Stomach (tissue), 9 donors: ENCODE data around the gene KLF17. TPM values are rescaled to one million over a fixed set of nuclear protein-coding genes. Genes with fewer than 3 reads are reported as not detected.

Experiments
- DNase-seq, 2 donors: peaks; one replicate each; pipeline versions ENCODE4 v3.0.0 to v3.0.0-alpha.2; 2013 to 2019
- H3K27ac ChIP-seq, 5 donors: fragments of 200-600 bp in 4 of 5; sonication (generic) in 4 of 5; one replicate each; pipeline ENCODE4 v1.5.1; 2013 to 2019; ENCODE audit warnings: mild to moderate bottlenecking in 1 of 5, moderate library complexity in 1 of 5
- H3K27me3 ChIP-seq, 3 donors: fragments of 200-600 bp; sonication (generic); one replicate each; pipeline ENCODE4 v1.5.1; 2017 to 2019; ENCODE audit warnings: mixed run types in 1 of 3
- H3K36me3 ChIP-seq, 4 donors: fragments of 200-600 bp; sonication (generic); 1 replicate in 3 of 4; 2 replicates in 1 of 4; pipeline ENCODE4 v1.5.1; 2016 to 2019
- H3K4me1 ChIP-seq, 4 donors: fragments of 200-600 bp; sonication (generic); one replicate each; pipeline ENCODE4 v1.5.1; 2016 to 2019
- H3K4me3 ChIP-seq, 4 donors: fragments of 200-600 bp; sonication (generic) in 3 of 4; one replicate each; pipeline ENCODE4 v1.5.1; 2016 to 2019; ENCODE audit warnings: mild to moderate bottlenecking in 1 of 4
- H3K9me3 ChIP-seq, 4 donors: fragments of 200-600 bp; sonication (generic); one replicate each; pipeline ENCODE4 v1.5.1; 2016 to 2019
- CTCF ChIP-seq, 7 experiments: fragments of 450-650 bp in 4 of 7; fragments of 200-600 bp in 3 of 7; sonication (generic) in 3 of 7; IDR thresholded peaks; one replicate each; pipeline ENCODE4 v1.5.1; 2016 to 2019; ENCODE audit warnings: antibody characterized with exemption in 7 of 7, control low read depth in 2 of 7, mild to moderate bottlenecking in 1 of 7
- EP300 ChIP-seq: sonication (generic); formaldehyde crosslinking; IDR thresholded peaks from one replicate; pipeline ENCODE4 v1.6.1; 2017; ENCODE audit warnings: antibody characterized with exemption
- POLR2A ChIP-seq, 4 donors: fragments of 450-650 bp; IDR thresholded peaks; one replicate each; pipeline ENCODE4 v1.6.1; 2016; ENCODE audit warnings: antibody characterized with exemption in 4 of 4, control low read depth in 2 of 4, mild to moderate bottlenecking in 1 of 4, moderate library complexity in 1 of 4
- POLR2AphosphoS5 ChIP-seq, 3 donors: sonication (generic); formaldehyde crosslinking; IDR thresholded peaks; one replicate each; pipeline ENCODE4 v1.6.1; 2016; ENCODE audit warnings: antibody characterized with exemption in 3 of 3
- WGBS, 5 donors: extraction: QIAGEN DNeasy Blood & Tissue Kit in 3 of 5; methylation state at CpG; one replicate each; pipeline versions ENCODE4 v1.1.5 to v1.1.7; 2013 to 2018; 5-methylcytosine and 5-hydroxymethylcytosine counted together
- intact Hi-C: fragments of 100-400 bp; cut with DNase I; formaldehyde crosslinking; loops from one replicate; pipeline ENCODE4 v1.15.1; 2023; ENCODE audit warnings: low total_unique reads
- polyA plus RNA-seq, 3 donors: library from polyadenylated mRNA; stranded (reverse); fragments of 200-250 nt; gene quantifications; one replicate each; pipeline ENCODE4 v1.2.3, GENCODE V29; 2013
- total RNA-seq, 5 donors: library from RNA; depleted of rRNA; stranded (reverse); fragments of >200 nt; gene quantifications; one replicate each; pipeline versions ENCODE4 v1.1.0 to v1.2.3, GENCODE V29; 2014 to 2016
- donor health status: healthy with polysubstance abuse.
- donor health status: Bipolar disorder and iron deficiency.
- donor health status: healthy.

The KLF17 gene
- total and polyA plus RNA-seq, 8 donors, result 0.25 TPM; not detected in 7

GRCh38 chr1:44147582-44147981 is 29.0 kb downstream of the KLF17 start:
- DNase-seq, result no peak
- no peaks in the 10 kb centered on the region for H3K4me1 ChIP-seq
- no peak overlapping the region for H3K4me3 ChIP-seq
- no peak for TF ChIP-seq POLR2A (IDR thresholded peaks at IDR 0.05)
- TF ChIP-seq CTCF (IDR thresholded peaks at IDR 0.05), result no peak
- no peak for TF ChIP-seq POLR2AphosphoS5 (IDR thresholded peaks at IDR 0.05)
- TF ChIP-seq EP300, result no peak
- WGBS, 5 donors, result 84 to 90% (median 89%) methylated on average over 3 of the region's 3 CpGs
- no peak overlapping the region for H3K27ac ChIP-seq
- intact Hi-C loops, result no loop called here
- no peaks in the 10 kb centered on the region for H3K36me3 ChIP-seq
- H3K27me3 ChIP-seq, result peaks cover 0 to 13% (median 0%) of the 10 kb centered on the region in 3 donors
- peaks cover 0 to 36% (median 28%) of the 10 kb centered on the region in 4 donors for H3K9me3 ChIP-seq

- Histone ChIP-seq H3K4me3 (no peak overlapping the region), H3K36me3 (no peaks in the 10 kb centered on the region), H3K4me1 (no peaks in the 10 kb centered on the region), H3K9me3 (peaks cover 0 to 8% (median 5%) of the 10 kb centered on the region in 4 donors), H3K27ac (no peak overlapping the region), H3K27me3 (peaks cover 0 to 13% (median 0%) of the 10 kb centered on the region in 3 donors)
- TF ChIP-seq CTCF (IDR thresholded peaks at IDR 0.05) (no peak), POLR2A (IDR thresholded peaks at IDR 0.05) (no peak), EP300 (no peak), POLR2AphosphoS5 (IDR thresholded peaks at IDR 0.05) (no peak)
- WGBS, 5 donors, result 36 to 70% (median 59%) methylated on average over 6 of the region's 6 CpGs
- DNase-seq, result no peak
- intact Hi-C loops, result no loop called here
These were observed 32.7 kb downstream of the KLF17 start for GRCh38 chr1:44151332-44151731.

- H3K4me3 ChIP-seq, result no peak overlapping the region
- no peak for DNase-seq
- TF ChIP-seq POLR2A (IDR thresholded peaks at IDR 0.05), result no peak
- TF ChIP-seq CTCF (IDR thresholded peaks at IDR 0.05), result no peak
- no peak for TF ChIP-seq EP300
- TF ChIP-seq POLR2AphosphoS5 (IDR thresholded peaks at IDR 0.05), result no peak
- H3K36me3 ChIP-seq, result no peaks in the 10 kb centered on the region
- H3K27ac ChIP-seq, result no peak overlapping the region
- peaks cover 0 to 13% (median 0%) of the 10 kb centered on the region in 3 donors for H3K27me3 ChIP-seq
- intact Hi-C loops, result no loop called here
- no peaks in the 10 kb centered on the region for H3K4me1 ChIP-seq
- H3K9me3 ChIP-seq, result peaks cover 0 to 4% (median 3%) of the 10 kb centered on the region in 4 donors
- 24 to 42% (median 35%) methylated on average over 1 of the region's 1 CpG for WGBS, 5 donors
These were observed 33.2 kb downstream of the KLF17 start for GRCh38 chr1:44151808-44152207.

- intact Hi-C loops, result no loop called here
- 74 to 84% (median 79%) methylated on average over 1 of the region's 1 CpG for WGBS, 5 donors
- DNase-seq, result no peak
- TF ChIP-seq POLR2AphosphoS5 (IDR thresholded peaks at IDR 0.05) (no peak), EP300 (no peak), CTCF (IDR thresholded peaks at IDR 0.05) (no peak), POLR2A (IDR thresholded peaks at IDR 0.05) (no peak)
- no peak overlapping the region for H3K27ac ChIP-seq
- no peak overlapping the region for H3K4me3 ChIP-seq
- H3K27me3 ChIP-seq, result peaks cover 0 to 13% (median 0%) of the 10 kb centered on the region in 3 donors
- H3K36me3 ChIP-seq, result no peaks in the 10 kb centered on the region
- H3K4me1 ChIP-seq, result no peaks in the 10 kb centered on the region
- no peaks in the 10 kb centered on the region for H3K9me3 ChIP-seq
These were observed 34.1 kb downstream of the KLF17 start for GRCh38 chr1:44152692-44153091.
